HEK293 (cell line): Measurements from ENCODE around the gene SUV39H2.

Experiments
- HOXA7 ChIP-seq: sonication (generic); formaldehyde crosslinking; IDR thresholded peaks from 2 replicates; pipeline ENCODE4 v1.8.1; 2022; ENCODE audit warnings: missing genetic modification reagents, borderline replicate concordance
- ZBTB1 ChIP-seq: fragments of 450-650 bp; formaldehyde crosslinking; IDR thresholded peaks from 2 replicates; pipeline ENCODE4 v1.5.1; 2016; ENCODE audit warnings: missing biosample characterization, missing genetic modification characterization
- ZNF362 ChIP-seq: fragments of 450-650 bp; formaldehyde crosslinking; IDR thresholded peaks from 2 replicates; pipeline ENCODE4 v1.5.1; 2016; ENCODE audit warnings: missing biosample characterization, missing genetic modification characterization
- ZNF76 ChIP-seq: fragments of 450-650 bp; formaldehyde crosslinking; IDR thresholded peaks from 2 replicates; pipeline ENCODE4; 2016; ENCODE audit warnings: low read depth, missing biosample characterization, missing genetic modification characterization, borderline replicate concordance
- ZSCAN30 ChIP-seq: fragments of 450-650 bp; IDR thresholded peaks from 2 replicates; pipeline ENCODE4 v1.5.1; 2018; ENCODE audit warnings: missing biosample characterization, mild to moderate bottlenecking, missing genetic modification characterization, moderate library complexity
- TF ChIP-seq, protein P1 (sequence below): fragments of 450-650 bp; formaldehyde crosslinking; IDR thresholded peaks from 2 replicates; pipeline ENCODE4 v1.5.1; 2016; ENCODE audit warnings: missing biosample characterization, missing genetic modification characterization

DNA sequence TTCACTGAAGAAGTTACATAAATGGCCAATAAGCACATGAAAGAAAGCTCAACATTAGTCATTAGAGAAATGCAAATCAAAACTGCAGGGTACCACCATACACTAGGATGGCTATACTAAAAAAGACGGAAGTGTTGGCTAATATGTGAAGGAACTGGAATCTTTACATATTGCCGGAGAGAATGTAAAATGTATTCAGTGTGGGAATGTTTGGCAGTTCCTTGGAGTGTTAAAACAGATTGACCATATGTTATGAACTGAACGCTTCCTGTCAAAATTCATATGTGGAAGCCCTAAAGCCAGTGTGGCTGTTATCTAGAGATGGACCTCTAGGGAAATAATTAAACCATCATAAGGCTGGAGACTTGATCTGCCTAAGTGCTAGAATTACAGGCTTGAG is 33.1 kb downstream of the SUV39H2 start:
- TF ChIP-seq HOXA7 (no peak), ZSCAN30 (tag by site-specific recombination) (no peak), ZBTB1 (no peak), ZNF76 (tag by site-specific recombination) (no peak), ZNF362 (no peak)
- TF ChIP-seq, protein P1, sequence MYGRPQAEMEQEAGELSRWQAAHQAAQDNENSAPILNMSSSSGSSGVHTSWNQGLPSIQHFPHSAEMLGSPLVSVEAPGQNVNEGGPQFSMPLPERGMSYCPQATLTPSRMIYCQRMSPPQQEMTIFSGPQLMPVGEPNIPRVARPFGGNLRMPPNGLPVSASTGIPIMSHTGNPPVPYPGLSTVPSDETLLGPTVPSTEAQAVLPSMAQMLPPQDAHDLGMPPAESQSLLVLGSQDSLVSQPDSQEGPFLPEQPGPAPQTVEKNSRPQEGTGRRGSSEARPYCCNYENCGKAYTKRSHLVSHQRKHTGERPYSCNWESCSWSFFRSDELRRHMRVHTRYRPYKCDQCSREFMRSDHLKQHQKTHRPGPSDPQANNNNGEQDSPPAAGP (tag by site-specific recombination): no peak
